GM12801 (cell line): ENCODE measurements around the gene PAFAH1B1.

Source experiments
- CTCF ChIP-seq: IDR thresholded peaks from one replicate; pipeline ENCODE4 v1.5.1; 2011; ENCODE audit warnings: control low read depth; ENCODE audit not compliant: insufficient read length; ENCODE audit errors: extremely low read depth

The PAFAH1B1 gene

GRCh38 chr17:2692781-2693135, 99.3 kb downstream of the PAFAH1B1 start:
- no peak for TF ChIP-seq CTCF

GRCh38 chr17:2693561-2694380, 100.3 kb downstream of the PAFAH1B1 start:
- no peak for TF ChIP-seq CTCF

- no peak for TF ChIP-seq CTCF
These were observed 101.2 kb downstream of the PAFAH1B1 start for GRCh38 chr17:2694381-2695242.

GRCh38 chr17:2695243-2695960, 101.9 kb downstream of the PAFAH1B1 start:
- no peak for TF ChIP-seq CTCF

GRCh38 chr17:2695961-2696760, 102.7 kb downstream of the PAFAH1B1 start:
- no peak for TF ChIP-seq CTCF

- no peak for TF ChIP-seq CTCF
These were observed 104.2 kb downstream of the PAFAH1B1 start for GRCh38 chr17:2697611-2698162.
